Mesendoderm (in vitro differentiated cells): ENCODE measurements around the gene FAM32A.
A peak's percentile ranks its signal among the peaks of the same experiment; 100 is the strongest.

ENCODE experiments used
- DNase-seq: peaks from one replicate; pipeline ENCODE4 v3.0.0; 2013
- H2AK5ac ChIP-seq: 2 replicates; pipeline ENCODE4 v1.6.1; 2013; ENCODE audit warnings: low read length, inconsistent platforms
- H2BK120ac ChIP-seq: 2 replicates; pipeline ENCODE4 v1.6.1; 2013; ENCODE audit warnings: low read depth, mild to moderate bottlenecking, low read length, moderate library complexity, mixed read lengths
- H2BK15ac ChIP-seq: replicated peaks from 2 replicates; pipeline ENCODE4 v1.6.1; 2013; ENCODE audit warnings: low read depth, mild to moderate bottlenecking, moderate library complexity
- H2BK5ac ChIP-seq: 2 replicates; pipeline ENCODE4 v1.6.1; 2013; ENCODE audit warnings: low read length, inconsistent platforms
- H3K18ac ChIP-seq: 2 replicates; pipeline ENCODE4 v1.6.1; 2013; ENCODE audit warnings: mild to moderate bottlenecking, low read length, mixed read lengths
- H3K23ac ChIP-seq: one replicate; pipeline ENCODE4 v1.6.1; 2013; ENCODE audit warnings: low read length
- H3K27ac ChIP-seq: 2 replicates; pipeline ENCODE4 v1.5.1; 2013; ENCODE audit warnings: low read depth, mild to moderate bottlenecking, inconsistent platforms, low read length, moderate library complexity
- H3K27me3 ChIP-seq: 2 replicates; pipeline ENCODE4 v1.6.1; 2013; ENCODE audit warnings: low read length, control low read depth, mild to moderate bottlenecking, inconsistent platforms; ENCODE audit not compliant: insufficient read depth, poor library complexity
- H3K36me3 ChIP-seq: 2 replicates; pipeline ENCODE4 v1.6.1; 2013; ENCODE audit warnings: low read length, inconsistent platforms; ENCODE audit not compliant: control insufficient read depth, insufficient read depth
- H3K4ac ChIP-seq: one replicate; pipeline ENCODE4 v1.6.1; 2013; ENCODE audit warnings: low read depth, mild to moderate bottlenecking, low read length, moderate library complexity
- H3K4me1 ChIP-seq: 2 replicates; pipeline ENCODE4 v1.6.1; 2013; ENCODE audit warnings: low read depth, low read length, inconsistent platforms; ENCODE audit not compliant: control insufficient read depth
- H3K4me2 ChIP-seq: 2 replicates; pipeline ENCODE4 v1.6.1; 2013; ENCODE audit warnings: low read length
- H3K4me3 ChIP-seq: 2 replicates; pipeline ENCODE4 v1.5.1; 2013; ENCODE audit warnings: mild to moderate bottlenecking, low read length
- H3K56ac ChIP-seq: one replicate; pipeline ENCODE4 v1.6.1; 2013; ENCODE audit warnings: low read length
- H3K79me1 ChIP-seq: 2 replicates; pipeline ENCODE4 v1.6.1; 2013; ENCODE audit warnings: low read length, inconsistent platforms
- H3K79me2 ChIP-seq: 2 replicates; pipeline ENCODE4 v1.6.1; 2013; ENCODE audit warnings: mild to moderate bottlenecking, low read length; ENCODE audit not compliant: control insufficient read depth, insufficient read depth
- H3K9ac ChIP-seq: 2 replicates; pipeline ENCODE4 v1.6.1; 2013; ENCODE audit warnings: low read length, inconsistent platforms
- H4K5ac ChIP-seq: one replicate; pipeline ENCODE4 v1.6.1; 2013; ENCODE audit warnings: low read length
- H4K8ac ChIP-seq: one replicate; pipeline ENCODE4 v1.6.1; 2013; ENCODE audit warnings: low read depth, mild to moderate bottlenecking, control low read depth, low read length, moderate library complexity
- WGBS: extraction: QIAGEN DNeasy Blood & Tissue Kit; methylation state at CpG from one replicate; pipeline ENCODE4 v1.1.7; 2013; ENCODE audit warnings: low lambda C conversion rate, missing lambda C conversion rate; ENCODE audit not compliant: insufficient coverage; ENCODE audit errors: extremely low coverage; 5-methylcytosine and 5-hydroxymethylcytosine counted together

The FAM32A gene

GRCh38 chr19:16153582-16154336 lies 31.5 kb upstream of the FAM32A start:
- H3K4ac ChIP-seq = no peak overlapping the region
- no peak overlapping the region for H3K23ac ChIP-seq
- no peaks in the 10 kb centered on the region for H3K27me3 ChIP-seq
- peak; percentile 40 for DNase-seq
- H3K4me3 ChIP-seq = no peak overlapping the region
- H3K18ac ChIP-seq = no peak overlapping the region
- H4K8ac ChIP-seq = no peak overlapping the region
- H3K79me2 ChIP-seq = no peaks in the 10 kb centered on the region
- H3K9ac ChIP-seq = no peak overlapping the region
- no peaks in the 10 kb centered on the region for H3K79me1 ChIP-seq
- H3K4me1 ChIP-seq = no peaks in the 10 kb centered on the region
- H3K4me2 ChIP-seq = no peak overlapping the region
- no peak overlapping the region for H2BK5ac ChIP-seq
- no peaks in the 10 kb centered on the region for H3K36me3 ChIP-seq
- H3K56ac ChIP-seq = no peak overlapping the region
- H2AK5ac ChIP-seq = no peak overlapping the region
- no peak overlapping the region for H4K5ac ChIP-seq
- no peak overlapping the region for H2BK120ac ChIP-seq
- H2BK15ac ChIP-seq = no peak overlapping the region
- H3K27ac ChIP-seq = no peak overlapping the region
- no CpG with 5 or more reads among the region's 11 CpGs for WGBS

DNA sequence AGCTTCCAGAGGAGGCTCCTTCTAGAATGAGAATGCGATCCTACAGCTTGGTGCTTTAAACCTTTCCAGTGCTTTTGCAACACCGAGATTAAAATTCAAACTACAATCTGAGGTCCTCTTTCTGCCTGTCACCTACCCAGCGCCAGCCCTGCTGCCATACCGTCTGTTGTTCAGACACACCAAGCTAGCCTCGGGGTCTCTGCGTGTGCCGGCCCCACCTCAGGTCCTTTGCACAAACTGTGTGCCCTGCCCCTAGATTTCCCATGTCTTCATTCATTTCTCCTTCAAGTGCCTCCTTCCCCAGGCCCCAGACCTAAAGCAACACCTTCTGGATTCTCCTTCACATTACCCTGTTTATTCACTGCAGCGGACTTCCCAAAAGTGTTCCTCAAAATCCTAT lies 30.7 kb upstream of the FAM32A start:
- H3K36me3 ChIP-seq = no peaks in the 10 kb centered on the region
- no peak overlapping the region for H3K27ac ChIP-seq
- no peak overlapping the region for H3K4ac ChIP-seq
- H3K4me1 ChIP-seq = no peaks in the 10 kb centered on the region
- H2BK5ac ChIP-seq = no peak overlapping the region
- H2BK15ac ChIP-seq = no peak overlapping the region
- no peaks in the 10 kb centered on the region for H3K27me3 ChIP-seq
- no peak for DNase-seq
- H3K4me3 ChIP-seq = no peak overlapping the region
- no peak overlapping the region for H3K9ac ChIP-seq
- no peak overlapping the region for H3K23ac ChIP-seq
- H3K79me1 ChIP-seq = no peaks in the 10 kb centered on the region
- H3K4me2 ChIP-seq = no peak overlapping the region
- no peak overlapping the region for H4K8ac ChIP-seq
- H2AK5ac ChIP-seq = no peak overlapping the region
- no peak overlapping the region for H3K18ac ChIP-seq
- WGBS = no CpG with 5 or more reads among the region's 8 CpGs
- no peaks in the 10 kb centered on the region for H3K79me2 ChIP-seq
- no peak overlapping the region for H3K56ac ChIP-seq
- H2BK120ac ChIP-seq = no peak overlapping the region
- H4K5ac ChIP-seq = no peak overlapping the region

DNA sequence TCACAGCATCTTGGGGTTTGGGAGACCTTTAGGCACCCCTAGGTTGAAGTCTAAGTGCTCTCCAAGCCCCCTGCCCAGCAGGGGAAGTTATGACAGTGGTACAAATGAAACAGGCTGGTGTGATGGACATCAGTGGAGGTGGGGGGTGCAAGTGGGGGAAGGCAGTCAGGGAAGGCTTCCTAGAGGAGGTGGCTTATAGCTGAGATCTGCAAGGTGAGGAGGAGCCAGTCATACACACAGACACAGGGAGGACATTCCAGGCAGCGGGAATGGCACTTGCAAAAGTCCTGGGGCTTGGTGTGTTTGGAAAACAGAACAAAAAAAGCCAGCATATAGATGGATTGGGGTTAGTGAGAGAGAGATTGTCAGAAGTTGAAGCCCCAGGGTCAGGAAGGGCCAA lies 30.1 kb upstream of the FAM32A start:
- Histone ChIP-seq H3K9ac (no peak overlapping the region), H3K79me2 (no peaks in the 10 kb centered on the region), H3K23ac (no peak overlapping the region), H3K79me1 (no peaks in the 10 kb centered on the region), H3K56ac (no peak overlapping the region), H4K8ac (no peak overlapping the region), H2BK15ac (no peak overlapping the region), H3K4me3 (no peak overlapping the region), H2BK120ac (no peak overlapping the region), H3K27me3 (no peaks in the 10 kb centered on the region), H2BK5ac (no peak overlapping the region), H3K4me1 (no peaks in the 10 kb centered on the region), H3K36me3 (no peaks in the 10 kb centered on the region), H3K4me2 (no peak overlapping the region), H3K27ac (no peak overlapping the region), H3K4ac (no peak overlapping the region), H4K5ac (no peak overlapping the region), H3K18ac (no peak overlapping the region), H2AK5ac (no peak overlapping the region)
- DNase-seq = no peak
- WGBS = no CpG with 5 or more reads among the region's 1 CpG

GRCh38 chr19:16156904-16157303 lies 28.3 kb upstream of the FAM32A start:
- H2BK120ac ChIP-seq = no peak overlapping the region
- no peak overlapping the region for H2BK15ac ChIP-seq
- H3K79me2 ChIP-seq = no peaks in the 10 kb centered on the region
- no peak overlapping the region for H3K9ac ChIP-seq
- H3K27me3 ChIP-seq = no peaks in the 10 kb centered on the region
- no peak overlapping the region for H3K4ac ChIP-seq
- H2BK5ac ChIP-seq = no peak overlapping the region
- no peak for DNase-seq
- no peak overlapping the region for H3K23ac ChIP-seq
- H3K79me1 ChIP-seq = no peaks in the 10 kb centered on the region
- H3K4me3 ChIP-seq = no peak overlapping the region
- no peak overlapping the region for H3K27ac ChIP-seq
- H4K8ac ChIP-seq = no peak overlapping the region
- H3K18ac ChIP-seq = no peak overlapping the region
- H3K36me3 ChIP-seq = no peaks in the 10 kb centered on the region
- no peak overlapping the region for H3K56ac ChIP-seq
- H4K5ac ChIP-seq = no peak overlapping the region
- no CpG with 5 or more reads among the region's 6 CpGs for WGBS
- no peaks in the 10 kb centered on the region for H3K4me1 ChIP-seq
- no peak overlapping the region for H3K4me2 ChIP-seq
- no peak overlapping the region for H2AK5ac ChIP-seq

DNA sequence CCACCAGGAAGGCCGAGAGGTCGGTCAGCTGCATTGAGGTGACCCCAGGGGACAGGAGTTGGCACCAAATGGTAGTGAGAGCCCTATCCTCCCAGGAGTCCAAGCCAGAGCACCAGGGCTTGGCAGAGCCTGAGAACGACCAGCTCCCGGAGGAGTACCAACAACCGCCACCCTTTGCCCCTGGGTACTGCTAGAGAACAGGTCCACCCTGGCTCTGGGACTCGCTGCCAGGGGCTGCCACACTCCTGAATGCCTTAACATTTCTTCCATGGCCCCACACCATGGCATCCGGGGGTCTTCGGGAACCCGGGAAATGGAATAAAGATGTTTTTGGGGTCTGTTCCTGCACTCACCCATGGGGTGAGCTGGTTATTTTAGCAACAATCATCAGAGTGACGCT lies 27.6 kb upstream of the FAM32A start:
- H3K27me3 ChIP-seq = no peaks in the 10 kb centered on the region
- H2BK5ac ChIP-seq = no peak overlapping the region
- no peaks in the 10 kb centered on the region for H3K79me1 ChIP-seq
- no peak for DNase-seq
- H3K4me1 ChIP-seq = no peaks in the 10 kb centered on the region
- no peak overlapping the region for H3K4me2 ChIP-seq
- H2BK120ac ChIP-seq = no peak overlapping the region
- H2BK15ac ChIP-seq = no peak overlapping the region
- H3K4me3 ChIP-seq = no peak overlapping the region
- no peak overlapping the region for H3K18ac ChIP-seq
- no peaks in the 10 kb centered on the region for H3K36me3 ChIP-seq
- H2AK5ac ChIP-seq = no peak overlapping the region
- H4K8ac ChIP-seq = no peak overlapping the region
- H3K79me2 ChIP-seq = no peaks in the 10 kb centered on the region
- H3K4ac ChIP-seq = no peak overlapping the region
- H4K5ac ChIP-seq = no peak overlapping the region
- no peak overlapping the region for H3K23ac ChIP-seq
- H3K56ac ChIP-seq = no peak overlapping the region
- H3K27ac ChIP-seq = no peak overlapping the region
- no peak overlapping the region for H3K9ac ChIP-seq
- WGBS = no CpG with 5 or more reads among the region's 10 CpGs

DNA sequence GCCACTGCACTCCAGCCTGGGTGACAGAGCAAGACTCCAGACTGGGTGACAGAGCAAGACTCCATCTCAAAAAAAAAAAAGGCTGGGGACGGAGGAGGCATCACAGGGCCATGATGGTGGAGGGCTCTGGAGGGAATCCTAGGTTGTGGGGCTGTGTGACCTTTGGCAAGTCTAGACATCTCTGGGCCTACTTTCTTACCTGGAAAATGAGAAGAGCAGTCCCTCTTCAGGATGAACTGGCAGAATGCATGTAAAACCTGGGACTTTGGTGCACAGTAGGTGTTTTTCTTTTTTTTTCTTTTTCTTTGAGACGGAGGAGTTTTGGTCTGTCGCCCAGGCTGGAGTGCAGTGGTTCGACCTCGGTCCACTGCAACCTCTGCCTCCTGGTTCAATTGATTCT lies 25.6 kb upstream of the FAM32A start:
- Histone ChIP-seq H2AK5ac (no peak overlapping the region), H2BK120ac (no peak overlapping the region), H3K9ac (no peak overlapping the region), H2BK5ac (no peak overlapping the region), H3K23ac (no peak overlapping the region), H3K56ac (no peak overlapping the region), H3K4me3 (no peak overlapping the region), H4K8ac (no peak overlapping the region), H3K4me2 (no peak overlapping the region), H3K36me3 (no peaks in the 10 kb centered on the region), H3K18ac (no peak overlapping the region), H3K27ac (no peak overlapping the region), H3K79me2 (no peaks in the 10 kb centered on the region), H3K4ac (no peak overlapping the region), H2BK15ac (no peak overlapping the region), H3K79me1 (no peaks in the 10 kb centered on the region), H4K5ac (no peak overlapping the region), H3K4me1 (no peaks in the 10 kb centered on the region), H3K27me3 (no peaks in the 10 kb centered on the region)
- no CpG with 5 or more reads among the region's 5 CpGs for WGBS
- no peak for DNase-seq
